Endothelial cell of umbilical vein (primary cell): ENCODE data around the gene PITPNM1. TPM values are rescaled to one million over a fixed set of nuclear protein-coding genes. Genes with fewer than 3 reads are reported as not detected.

Source experiments
- BruUV-seq: library from RNA; stranded (reverse); fragments of 400-500 nt; replicated peaks from 2 replicates; lab custom pipeline; 2021; lab: Mats Ljungman, UMichigan
- CTCF ChIA-PET: fragments of 300-600, 350-600 bp; sonication (Branson Sonifier 250); formaldehyde crosslinking; loops from one replicate; lab custom pipeline; 2021; ENCODE audit warnings: antibody characterized with exemption, inconsistent platforms; lab: Charles Lee
- POLR2A ChIA-PET: fragments of 300-600, 350-600 bp; sonication (Branson Sonifier 250); formaldehyde crosslinking; loops from one replicate; lab custom pipeline; 2021; ENCODE audit warnings: antibody characterized with exemption, inconsistent platforms; lab: Charles Lee
- DNase-seq: peaks from one replicate; pipeline ENCODE4 v3.0.0-alpha.2; 2011; ENCODE audit warnings: low read depth, low spot score
- FAIRE-seq: peaks from 2 replicates; lab custom pipeline; 2011; peaks lifted over from hg19 to GRCh38; lab: Jason Lieb, UNC
- H2AFZ ChIP-seq: 2 replicates; pipeline ENCODE4 v1.6.0; 2012; ENCODE audit warnings: low read depth, low read length, control low read depth, inconsistent platforms
- H3K27ac ChIP-seq: 2 replicates; pipeline ENCODE4 v1.5.1; 2011; ENCODE audit warnings: low read depth, mild to moderate bottlenecking, control low read depth, low read length, moderate library complexity; ENCODE audit not compliant: insufficient read depth
- H3K27me3 ChIP-seq, 2 experiments: 2 replicates each; pipeline versions ENCODE4 v1.6.0 to v1.6.1; 2011; ENCODE audit warnings: low read length in 2 of 2, mixed read lengths in 1 of 2; ENCODE audit not compliant: control insufficient read depth in 2 of 2, insufficient read depth in 2 of 2
- H3K36me3 ChIP-seq, 2 experiments: 2 replicates in 1 of 2; 3 replicates in 1 of 2; pipeline ENCODE4 v1.5.1; 2011; ENCODE audit warnings: low read length in 2 of 2, mild to moderate bottlenecking in 1 of 2, moderate library complexity in 1 of 2; ENCODE audit not compliant: control insufficient read depth in 2 of 2, insufficient read depth in 2 of 2; ENCODE audit errors: extremely low read depth in 1 of 2
- H3K4me1 ChIP-seq: 3 replicates; pipeline ENCODE4 v1.5.1; 2011; ENCODE audit warnings: mild to moderate bottlenecking, low read length; ENCODE audit not compliant: control insufficient read depth, insufficient read depth; ENCODE audit errors: extremely low read depth
- H3K4me2 ChIP-seq: 2 replicates; pipeline ENCODE4 v1.6.1; 2011; ENCODE audit warnings: low read length, control low read depth, mixed read lengths; ENCODE audit not compliant: insufficient read depth
- H3K4me3 ChIP-seq, 3 experiments: fragments of 200-600 bp in 1 of 3; sonication (generic), shearing (Covaris generic) in 1 of 3; replicated peaks in 1 of 3; 2 replicates each; pipeline ENCODE4 v1.5.1; 2011 to 2016; ENCODE audit warnings: control low read depth in 3 of 3, low read length in 3 of 3, mild to moderate bottlenecking in 2 of 3, inconsistent platforms in 1 of 3, low read depth in 1 of 3, moderate library complexity in 1 of 3; ENCODE audit not compliant: insufficient read depth in 1 of 3
- H3K79me2 ChIP-seq: 2 replicates; pipeline ENCODE4 v1.6.0; 2012; ENCODE audit warnings: low read length, inconsistent platforms; ENCODE audit not compliant: control insufficient read depth, insufficient read depth
- H3K9ac ChIP-seq: replicated peaks from 2 replicates; pipeline ENCODE3; 2011; ENCODE audit warnings: low read length, control low read depth; ENCODE audit not compliant: insufficient read depth; ENCODE audit errors: extremely low read depth
- H3K9me1 ChIP-seq: replicated peaks from 3 replicates; pipeline ENCODE4 v1.6.0; 2011; ENCODE audit warnings: mild to moderate bottlenecking, low read length; ENCODE audit not compliant: control insufficient read depth, insufficient read depth; ENCODE audit errors: extremely low read depth
- H3K9me3 ChIP-seq: replicated peaks from 2 replicates; pipeline ENCODE4 v1.5.1; 2012; ENCODE audit warnings: low read length, inconsistent platforms; ENCODE audit not compliant: control insufficient read depth, insufficient read depth
- H4K20me1 ChIP-seq: replicated peaks from 2 replicates; pipeline ENCODE3; 2011; ENCODE audit warnings: mild to moderate bottlenecking, low read length; ENCODE audit not compliant: control insufficient read depth, insufficient read depth; ENCODE audit errors: extremely low read depth
- EZH2 ChIP-seq: IDR thresholded peaks from 2 replicates; pipeline ENCODE4 v1.6.1; 2012; ENCODE audit warnings: borderline replicate concordance, low read depth, mild to moderate bottlenecking, moderate library complexity, low read length, inconsistent platforms; ENCODE audit not compliant: severe bottlenecking
- FOS ChIP-seq: IDR thresholded peaks from 2 replicates; pipeline ENCODE4 v1.6.1; 2011; ENCODE audit warnings: mild to moderate bottlenecking, low read length, moderate library complexity, borderline replicate concordance; ENCODE audit not compliant: insufficient read depth
- GATA2 ChIP-seq: IDR thresholded peaks from 2 replicates; pipeline ENCODE4 v1.7.0; 2011; ENCODE audit warnings: low read depth, mild to moderate bottlenecking, moderate library complexity, mixed read lengths, low read length; ENCODE audit not compliant: insufficient read length, insufficient read depth
- JUN ChIP-seq: IDR thresholded peaks from 2 replicates; pipeline ENCODE4 v1.6.1; 2011; ENCODE audit warnings: borderline replicate concordance, low read depth; ENCODE audit not compliant: insufficient read length, insufficient read depth
- MYC ChIP-seq: IDR thresholded peaks from one replicate; pipeline ENCODE4 v1.6.1; 2011; ENCODE audit warnings: mild to moderate bottlenecking, low read depth, low read length
- POLR2A ChIP-seq: IDR thresholded peaks from 2 replicates; pipeline ENCODE4 v1.6.1; 2012; ENCODE audit warnings: low read depth, mild to moderate bottlenecking, control low read depth, low read length
- POLR2AphosphoS5 ChIP-seq: IDR thresholded peaks from 2 replicates; pipeline ENCODE4 v1.6.1; 2012; ENCODE audit warnings: low read depth, mild to moderate bottlenecking, control low read depth, low read length, moderate library complexity; ENCODE audit not compliant: insufficient read depth
- dilution Hi-C: fragments of 300-500 bp; cut with MboI; formaldehyde crosslinking; loops from one replicate; pipeline ENCODE4 v1.15.0; 2019; ENCODE audit warnings: low sequenced_read_pairs; ENCODE audit not compliant: extremely low pct_ligation_motif_present
- intact Hi-C: fragments of 100-400 bp; cut with micrococcal nuclease; formaldehyde crosslinking; loops from one replicate; pipeline ENCODE4 v1.10.0; 2022
- polyA plus RNA-seq, 4 experiments: library from polyadenylated mRNA; depleted of rRNA in 3 of 4; stranded (reverse) in 3 of 4; unstranded in 1 of 4; fragments of >200 nt; gene quantifications; 2 replicates each; pipeline versions ENCODE4 v1.2.1 to v1.2.3, GENCODE V29; 2011 to 2012; ENCODE audit warnings: missing spikeins in 1 of 4
- total RNA-seq: library from RNA; stranded (reverse); gene quantifications from 2 replicates; pipeline ENCODE4 v1.2.3, GENCODE V29; 2021
- TF ChIP-seq, protein P1 (sequence below): IDR thresholded peaks from 2 replicates; pipeline ENCODE4 v1.6.1; 2011; ENCODE audit not compliant: insufficient read depth, insufficient read length
- TF ChIP-seq, protein P2 (sequence below), 2 donors: IDR thresholded peaks; 1 replicate in 1 of 2; 2 replicates in 1 of 2; pipeline ENCODE4 v1.5.1; 2011; ENCODE audit warnings: low read length in 2 of 2, mild to moderate bottlenecking in 2 of 2, moderate library complexity in 2 of 2, control low read depth in 1 of 2, inconsistent platforms in 1 of 2, low read depth in 1 of 2; ENCODE audit not compliant: insufficient read depth in 1 of 2; ENCODE audit errors: extremely low read depth in 1 of 2

Gene PITPNM1
- total and polyA plus RNA-seq, 2 donors (not counting 3 experiments of a cell fraction or from before 2014, with no cell fraction given): 16.5 to 26.4 TPM

DNA sequence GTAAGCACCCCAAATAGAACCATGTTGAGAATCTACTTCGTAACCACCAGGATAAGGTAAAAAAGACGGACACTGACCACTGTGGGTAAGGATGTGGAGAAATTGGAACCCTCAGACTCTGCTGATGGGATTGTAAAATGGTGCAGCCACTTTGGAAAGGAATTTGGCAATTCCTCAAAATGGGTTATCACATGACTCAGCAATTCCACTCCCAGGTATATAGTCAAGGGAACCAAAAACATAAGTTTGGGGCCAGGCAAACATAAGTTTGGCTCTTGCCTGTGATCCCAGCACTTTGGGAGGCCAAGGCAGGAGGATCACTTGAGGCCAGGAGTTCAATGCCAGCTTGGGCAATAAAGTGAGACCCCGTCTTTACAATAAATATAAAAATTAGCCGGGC lies 23.2 kb upstream of the PITPNM1 start:
- Histone ChIP-seq H3K4me3 (no peak overlapping the region), H3K4me2 (no peak overlapping the region), H3K9me1 (no peaks in the 10 kb centered on the region), H3K9me3 (no peaks in the 10 kb centered on the region), H3K79me2 (no peaks in the 10 kb centered on the region), H3K9ac (no peak overlapping the region), H3K4me1 (no peaks in the 10 kb centered on the region), H3K27ac (no peak overlapping the region), H2AFZ (no peak overlapping the region), H4K20me1 (no peaks in the 10 kb centered on the region), H3K27me3 (no peaks in the 10 kb centered on the region), H3K36me3 (no peaks in the 10 kb centered on the region)
- BruUV-seq: no TSS peak
- TF ChIP-seq GATA2: no peak
- TF ChIP-seq POLR2A: no peak
- TF ChIP-seq MYC: no peak
- no peak for TF ChIP-seq EZH2
- no peak for TF ChIP-seq JUN
- TF ChIP-seq POLR2AphosphoS5: no peak
- CTCF ChIA-PET: no interaction called here
- POLR2A ChIA-PET: no interaction called here
- intact Hi-C loops: no loop called here
- DNase-seq: no peak
- dilution Hi-C loops: no loop called here
- FAIRE-seq: no peak

DNA sequence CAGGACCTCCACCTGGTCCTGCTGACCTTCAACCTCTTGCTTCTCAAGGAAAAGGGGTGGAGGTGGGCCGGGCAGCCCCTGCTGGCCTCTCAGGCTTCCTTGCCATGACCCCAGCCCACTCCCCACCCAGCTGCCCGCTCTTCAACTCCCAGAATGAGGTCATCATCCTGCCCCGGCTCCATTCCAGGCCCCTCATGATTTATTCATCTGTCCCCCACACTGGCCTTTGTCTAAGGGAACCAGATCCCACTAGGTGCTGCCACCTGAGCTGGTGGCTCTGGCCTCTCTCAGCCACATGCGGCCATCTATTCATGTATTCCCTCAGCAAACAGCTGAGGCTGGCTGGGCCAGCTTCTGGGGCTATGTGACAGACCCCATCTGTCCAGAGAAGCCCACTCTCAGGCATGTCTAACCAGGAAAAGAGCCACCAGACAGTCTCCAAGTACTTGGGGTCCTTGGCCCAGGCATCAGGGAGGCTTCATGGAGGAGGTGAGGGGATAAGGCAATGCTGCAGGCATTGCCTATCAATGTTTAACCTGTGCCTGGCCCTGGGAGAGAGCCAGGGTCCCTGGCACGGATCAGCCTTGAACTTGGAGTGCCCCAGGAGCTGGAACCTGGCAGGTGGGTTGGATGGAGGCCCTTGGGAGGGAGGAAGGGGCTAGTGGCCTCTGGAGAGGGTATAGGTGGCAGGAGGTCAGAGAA lies 20.3 kb upstream of the PITPNM1 start:
- no TSS peak for BruUV-seq
- CTCF ChIA-PET: no interaction called here
- Histone ChIP-seq H3K4me1 (no peaks in the 10 kb centered on the region), H2AFZ (no peak overlapping the region), H3K9ac (no peak overlapping the region), H3K79me2 (no peaks in the 10 kb centered on the region), H3K9me1 (no peaks in the 10 kb centered on the region), H3K4me2 (no peak overlapping the region), H3K4me3 (no peak overlapping the region), H3K36me3 (no peaks in the 10 kb centered on the region), H3K27me3 (peaks cover 0 to 2% of the 10 kb centered on the region in 2 experiments), H4K20me1 (no peaks in the 10 kb centered on the region), H3K27ac (no peak overlapping the region), H3K9me3 (no peaks in the 10 kb centered on the region)
- POLR2A ChIA-PET: no interaction called here
- dilution Hi-C loops (no loop called here), intact Hi-C loops (no loop called here)
- DNase-seq: no peak
- FAIRE-seq: no peak
- TF ChIP-seq GATA2 (no peak), MYC (no peak), EZH2 (no peak), POLR2AphosphoS5 (no peak), POLR2A (no peak), FOS (no peak), JUN (no peak)
- TF ChIP-seq, protein P1, sequence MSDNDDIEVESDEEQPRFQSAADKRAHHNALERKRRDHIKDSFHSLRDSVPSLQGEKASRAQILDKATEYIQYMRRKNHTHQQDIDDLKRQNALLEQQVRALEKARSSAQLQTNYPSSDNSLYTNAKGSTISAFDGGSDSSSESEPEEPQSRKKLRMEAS: no peak
- TF ChIP-seq, protein P2, sequence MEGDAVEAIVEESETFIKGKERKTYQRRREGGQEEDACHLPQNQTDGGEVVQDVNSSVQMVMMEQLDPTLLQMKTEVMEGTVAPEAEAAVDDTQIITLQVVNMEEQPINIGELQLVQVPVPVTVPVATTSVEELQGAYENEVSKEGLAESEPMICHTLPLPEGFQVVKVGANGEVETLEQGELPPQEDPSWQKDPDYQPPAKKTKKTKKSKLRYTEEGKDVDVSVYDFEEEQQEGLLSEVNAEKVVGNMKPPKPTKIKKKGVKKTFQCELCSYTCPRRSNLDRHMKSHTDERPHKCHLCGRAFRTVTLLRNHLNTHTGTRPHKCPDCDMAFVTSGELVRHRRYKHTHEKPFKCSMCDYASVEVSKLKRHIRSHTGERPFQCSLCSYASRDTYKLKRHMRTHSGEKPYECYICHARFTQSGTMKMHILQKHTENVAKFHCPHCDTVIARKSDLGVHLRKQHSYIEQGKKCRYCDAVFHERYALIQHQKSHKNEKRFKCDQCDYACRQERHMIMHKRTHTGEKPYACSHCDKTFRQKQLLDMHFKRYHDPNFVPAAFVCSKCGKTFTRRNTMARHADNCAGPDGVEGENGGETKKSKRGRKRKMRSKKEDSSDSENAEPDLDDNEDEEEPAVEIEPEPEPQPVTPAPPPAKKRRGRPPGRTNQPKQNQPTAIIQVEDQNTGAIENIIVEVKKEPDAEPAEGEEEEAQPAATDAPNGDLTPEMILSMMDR (IDR thresholded peaks at IDR 0.05; ENCODE audit: extremely low read depth in 1 of 2, insufficient read depth in 1 of 2, low read depth in 1 of 2, low read length in 2 of 2): no peak
